ENCODE measurements around the gene FPGS. TPM values are rescaled to one million over a fixed set of nuclear protein-coding genes. Genes with fewer than 3 reads are reported as not detected.

FPGS gene
- polyA plus RNA-seq, 6 donors from 2014 or later: 52.2 to 78.0 (median 59.1) TPM

DNA sequence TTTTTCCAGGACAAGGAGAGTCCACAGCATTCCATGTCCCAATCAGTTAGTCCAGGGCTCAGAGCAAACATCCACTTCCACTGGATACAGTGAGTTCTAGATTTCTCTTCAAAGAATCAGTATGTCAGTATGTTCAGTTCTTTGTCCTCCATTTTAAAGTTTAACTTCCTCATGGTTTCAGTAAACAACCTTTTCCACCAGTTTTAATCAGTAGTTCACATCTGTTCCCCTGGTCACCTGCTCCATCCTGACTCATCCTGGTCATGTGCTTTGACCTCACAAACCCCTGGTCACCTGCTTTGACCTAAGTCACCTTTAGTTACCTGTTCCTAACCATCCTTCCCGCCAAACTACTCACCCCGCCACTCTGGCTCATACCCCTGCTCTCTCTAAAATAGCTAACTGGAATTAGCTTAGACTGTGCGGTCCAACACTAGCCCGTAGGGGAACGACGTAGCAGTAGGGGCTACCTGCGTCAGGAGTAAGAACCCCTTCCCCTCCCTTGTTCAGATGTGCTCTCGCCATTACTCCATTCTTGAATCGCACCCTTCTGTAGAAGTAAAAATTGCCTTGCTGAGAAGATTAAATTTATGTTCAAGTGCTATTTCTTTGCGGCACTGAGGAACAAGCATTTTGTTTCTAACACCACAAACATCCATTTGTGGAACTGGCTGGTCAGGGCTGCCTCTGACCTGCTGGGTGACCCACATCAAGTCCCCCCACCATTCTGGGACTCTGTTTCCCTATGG lies 46.2 kb downstream of the FPGS start:
- Mint-ChIP-seq H3K27me3 (no peaks in the 10 kb centered on the region), H3K27ac (peak overlapping the region in 1 of 6 donors; percentile 35), H3K36me3 (peaks cover 13 to 22% of the 10 kb centered on the region in 2 donors), H3K4me1 (peaks cover 8 to 26% (median 24%) of the 10 kb centered on the region in 3 donors), H3K4me3 (no peak overlapping the region), H3K9me3 (peaks cover 7 to 22% (median 16%) of the 10 kb centered on the region in 7 donors)
- ATAC-seq (ENCODE audit: low read depth in 2 of 2) (no peak), DNase-seq (no peak)

DNA sequence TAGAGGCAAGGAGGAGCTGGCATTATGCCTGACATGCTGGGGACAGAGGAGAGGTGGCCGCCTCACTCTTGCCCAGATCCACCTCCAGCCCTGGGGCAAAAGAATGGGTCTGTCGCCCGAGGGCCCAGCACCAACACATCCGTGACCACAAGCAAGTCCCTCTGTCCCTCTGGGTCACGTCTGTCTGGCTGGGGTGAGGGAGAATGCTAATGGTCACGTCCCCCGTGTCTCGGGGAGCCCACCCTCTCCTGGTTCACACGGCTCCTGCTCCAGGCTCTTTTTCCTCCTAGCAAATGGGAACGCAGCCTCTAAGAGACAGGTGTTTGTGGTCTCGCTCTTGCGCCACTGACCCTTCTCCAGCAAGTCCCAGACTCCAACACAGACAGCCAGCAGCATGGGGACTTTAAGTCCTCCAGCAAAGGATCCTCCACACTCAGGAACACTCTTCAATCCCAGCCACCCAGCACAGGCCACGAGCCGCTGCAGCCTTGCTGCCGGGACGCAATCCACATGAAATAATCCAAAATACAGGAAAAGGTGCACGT lies 47.7 kb downstream of the FPGS start:
- no peak for DNase-seq
- no peaks in the 10 kb centered on the region for H3K27me3 Mint-ChIP-seq
- ATAC-seq (ENCODE audit: low read depth in 2 of 2): no peak
- H3K4me3 Mint-ChIP-seq: no peak overlapping the region
- peaks cover 13 to 32% (median 30%) of the 10 kb centered on the region in 3 donors for H3K4me1 Mint-ChIP-seq
- H3K27ac Mint-ChIP-seq: peak overlapping the region in 1 of 6 donors; percentile 26
- peaks cover 7 to 22% (median 16%) of the 10 kb centered on the region in 7 donors for H3K9me3 Mint-ChIP-seq
- H3K36me3 Mint-ChIP-seq: peaks cover 13 to 22% of the 10 kb centered on the region in 2 donors

- no peak for ATAC-seq (ENCODE audit: low read depth in 2 of 2)
- H3K9me3 Mint-ChIP-seq: peaks cover 7 to 22% (median 16%) of the 10 kb centered on the region in 7 donors
- H3K27ac Mint-ChIP-seq: peak overlapping the region in 4 of 6 donors; percentile 33 to 84 (median 56)
- peak overlapping the region; percentile 56 to 95 (median 80) for H3K4me3 Mint-ChIP-seq
- H3K4me1 Mint-ChIP-seq: peaks cover 20 to 46% (median 41%) of the 10 kb centered on the region in 3 donors
- peaks cover 13 to 22% of the 10 kb centered on the region in 2 donors for H3K36me3 Mint-ChIP-seq
- no peak for DNase-seq
- H3K27me3 Mint-ChIP-seq: no peaks in the 10 kb centered on the region
Measured at GRCh38 chr9:127852829-127853228, 50.1 kb downstream of the FPGS start.

DNA sequence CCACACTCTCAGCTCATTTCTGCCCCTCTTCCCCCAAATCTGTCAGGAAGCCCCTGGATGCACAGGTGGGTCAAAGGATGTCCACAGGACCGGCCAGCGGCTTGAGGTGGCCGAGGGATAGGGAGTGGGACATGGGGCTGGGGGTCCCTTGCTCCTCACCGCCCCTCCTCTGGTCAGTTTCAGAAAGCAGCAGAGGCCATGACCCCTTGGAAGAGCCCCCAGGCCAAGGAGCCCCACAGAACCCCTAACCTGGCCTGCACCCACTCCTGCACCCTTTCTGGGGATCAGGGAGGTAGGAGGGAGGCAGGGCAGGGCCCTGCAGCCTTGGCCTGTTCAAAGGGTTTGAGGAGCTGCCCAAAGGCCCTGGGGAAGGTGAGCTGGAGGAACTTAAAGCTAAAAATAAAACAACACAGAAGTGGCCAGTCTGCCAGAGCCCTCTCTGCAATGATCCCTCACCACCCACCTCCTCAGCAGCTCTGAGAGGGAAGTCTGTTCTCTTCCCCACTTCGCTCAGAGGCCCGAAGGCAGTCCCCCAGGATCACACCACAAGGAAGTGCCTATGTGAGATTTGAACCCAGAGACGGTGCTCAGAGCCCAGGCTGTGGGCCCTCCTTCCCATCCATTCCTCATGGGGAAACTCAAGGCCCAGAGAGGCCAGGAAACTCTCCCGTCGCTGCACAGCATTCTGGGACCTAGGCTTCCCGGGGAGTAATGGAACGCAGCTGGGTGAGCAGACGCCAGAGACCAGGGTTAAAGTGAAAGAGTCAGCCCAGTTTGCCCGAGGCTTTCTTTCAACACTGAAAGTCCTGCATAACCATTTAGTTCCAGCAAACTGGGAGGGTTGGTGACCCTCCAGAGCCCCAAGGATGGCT lies 50.9 kb downstream of the FPGS start:
- peaks cover 7 to 19% (median 14%) of the 10 kb centered on the region in 7 donors for H3K9me3 Mint-ChIP-seq
- peaks cover 10 to 19% of the 10 kb centered on the region in 2 donors for H3K36me3 Mint-ChIP-seq
- peaks cover 23 to 53% (median 45%) of the 10 kb centered on the region in 3 donors for H3K4me1 Mint-ChIP-seq
- no peaks in the 10 kb centered on the region for H3K27me3 Mint-ChIP-seq
- peak overlapping the region; percentile 88 to 95 (median 94) for H3K4me3 Mint-ChIP-seq
- ATAC-seq (ENCODE audit: low read depth in 2 of 2) (peak; percentile 27 to 42), DNase-seq (no peak)
- H3K27ac Mint-ChIP-seq: peak overlapping the region; percentile 78 to 96 (median 88)

- peaks cover 27 to 58% (median 51%) of the 10 kb centered on the region in 3 donors for H3K4me1 Mint-ChIP-seq
- H3K27ac Mint-ChIP-seq: peak within 1 kb of the TSS; percentile 78 to 96 (median 89)
- peaks cover 3 to 12% of the 10 kb centered on the region in 2 donors for H3K36me3 Mint-ChIP-seq
- DNase-seq (no peak), ATAC-seq (ENCODE audit: low read depth in 2 of 2) (peak; percentile 59 to 68)
- no peaks in the 10 kb centered on the region for H3K27me3 Mint-ChIP-seq
- H3K4me3 Mint-ChIP-seq: peak within 1 kb of the TSS; percentile 88 to 95 (median 94)
- peaks cover 2 to 15% (median 6%) of the 10 kb centered on the region in 7 donors for H3K9me3 Mint-ChIP-seq
Measured at GRCh38 chr9:127854184-127854806, 51.6 kb downstream of the FPGS start, which contains the start of gene ENG. Gene ENG, minus strand, starts transcription at chr9:127854658. Its CDS starts 303 bp downstream, at chr9:127854355.

DNA sequence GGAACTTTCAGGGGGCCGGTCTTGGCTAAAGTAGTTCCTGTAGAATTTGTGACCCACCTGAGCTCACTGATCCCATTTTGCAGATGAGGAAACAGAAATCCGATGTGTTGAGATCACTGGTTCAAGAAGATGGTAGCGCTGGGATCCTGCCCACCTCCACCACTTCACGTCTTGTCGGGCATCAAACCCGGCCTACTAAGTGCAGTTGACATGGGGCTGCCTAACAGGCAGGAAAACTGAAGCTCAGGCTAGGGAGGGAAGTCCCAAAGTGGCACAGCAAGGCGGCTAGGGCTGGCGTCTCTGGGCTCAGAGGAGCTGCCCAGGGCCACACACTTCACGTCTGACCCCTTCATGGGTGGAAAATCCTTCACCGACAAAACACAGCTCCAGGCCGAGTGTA lies 52.3 kb downstream of the FPGS start:
- ATAC-seq (ENCODE audit: low read depth in 2 of 2) (no peak), DNase-seq (no peak)
- H3K4me1 Mint-ChIP-seq: peaks cover 27 to 58% (median 51%) of the 10 kb centered on the region in 3 donors
- H3K27me3 Mint-ChIP-seq: no peaks in the 10 kb centered on the region
- H3K27ac Mint-ChIP-seq: peak overlapping the region in 5 of 6 donors; percentile 38 to 87 (median 67)
- peaks cover 0 to 7% of the 10 kb centered on the region in 2 donors for H3K36me3 Mint-ChIP-seq
- peaks cover 0 to 8% (median 3%) of the 10 kb centered on the region in 7 donors for H3K9me3 Mint-ChIP-seq
- peak overlapping the region; percentile 64 to 95 (median 85) for H3K4me3 Mint-ChIP-seq

GRCh38 chr9:127855522-127855921 lies 52.8 kb downstream of the FPGS start:
- no peak for ATAC-seq (ENCODE audit: low read depth in 2 of 2)
- Mint-ChIP-seq H3K4me3 (peak overlapping the region in 7 of 8 donors; percentile 9 to 95 (median 67)), H3K27me3 (no peaks in the 10 kb centered on the region), H3K36me3 (peaks cover 0 to 3% of the 10 kb centered on the region in 2 donors), H3K4me1 (peaks cover 30 to 63% (median 53%) of the 10 kb centered on the region in 3 donors), H3K27ac (peak overlapping the region in 2 of 6 donors; percentile 87 to 95), H3K9me3 (peaks cover 0 to 3% (median 0%) of the 10 kb centered on the region in 7 donors)
- DNase-seq: no peak

GRCh38 chr9:127856094-127856728 lies 53.5 kb downstream of the FPGS start:
- no peaks in the 10 kb centered on the region for H3K9me3 Mint-ChIP-seq

GRCh38 chr9:127856729-127857116 lies 54.0 kb downstream of the FPGS start:
- Mint-ChIP-seq H3K27me3 (no peaks in the 10 kb centered on the region), H3K4me1 (peaks cover 40 to 73% (median 61%) of the 10 kb centered on the region in 3 donors)

More at GRCh38 chr9:127856094-127856728, 53.5 kb downstream of the FPGS start:
- ATAC-seq (ENCODE audit: low read depth in 2 of 2) (no peak), DNase-seq (no peak)
- Mint-ChIP-seq H3K4me3 (peak overlapping the region in 6 of 8 donors; percentile 12 to 95 (median 52)), H3K4me1 (peaks cover 36 to 70% (median 60%) of the 10 kb centered on the region in 3 donors), H3K27ac (peak overlapping the region in 4 of 6 donors; percentile 69 to 95 (median 78)), H3K36me3 (no peaks in the 10 kb centered on the region), H3K27me3 (no peaks in the 10 kb centered on the region)

GRCh38 chr9:127857278-127857677 lies 54.6 kb downstream of the FPGS start:
- Mint-ChIP-seq H3K4me1 (peaks cover 40 to 73% (median 61%) of the 10 kb centered on the region in 3 donors), H3K27me3 (no peaks in the 10 kb centered on the region), H3K27ac (peak overlapping the region in 1 of 6 donors; percentile 75), H3K9me3 (no peaks in the 10 kb centered on the region), H3K4me3 (peak overlapping the region in 1 of 8 donors; percentile 25), H3K36me3 (no peaks in the 10 kb centered on the region)
- DNase-seq: no peak
- ATAC-seq (ENCODE audit: low read depth in 2 of 2): no peak

More at GRCh38 chr9:127856729-127857116, 54.0 kb downstream of the FPGS start:
- H3K36me3 Mint-ChIP-seq: no peaks in the 10 kb centered on the region
- peak overlapping the region in 2 of 8 donors; percentile 34 to 71 for H3K4me3 Mint-ChIP-seq
- ATAC-seq (ENCODE audit: low read depth in 2 of 2) (no peak), DNase-seq (no peak)
- no peaks in the 10 kb centered on the region for H3K9me3 Mint-ChIP-seq
- H3K27ac Mint-ChIP-seq: no peak overlapping the region

GRCh38 chr9:127858041-127858512 lies 55.4 kb downstream of the FPGS start:
- H3K27ac Mint-ChIP-seq: peak overlapping the region in 4 of 6 donors; percentile 75 to 97 (median 89)
- DNase-seq (no peak), ATAC-seq (ENCODE audit: low read depth in 2 of 2) (no peak)
- peak overlapping the region in 6 of 8 donors; percentile 1 to 66 (median 41) for H3K4me3 Mint-ChIP-seq
- no peaks in the 10 kb centered on the region for H3K27me3 Mint-ChIP-seq
- peaks cover 48 to 73% (median 61%) of the 10 kb centered on the region in 3 donors for H3K4me1 Mint-ChIP-seq
- no peaks in the 10 kb centered on the region for H3K36me3 Mint-ChIP-seq
- H3K9me3 Mint-ChIP-seq: no peaks in the 10 kb centered on the region

DNA sequence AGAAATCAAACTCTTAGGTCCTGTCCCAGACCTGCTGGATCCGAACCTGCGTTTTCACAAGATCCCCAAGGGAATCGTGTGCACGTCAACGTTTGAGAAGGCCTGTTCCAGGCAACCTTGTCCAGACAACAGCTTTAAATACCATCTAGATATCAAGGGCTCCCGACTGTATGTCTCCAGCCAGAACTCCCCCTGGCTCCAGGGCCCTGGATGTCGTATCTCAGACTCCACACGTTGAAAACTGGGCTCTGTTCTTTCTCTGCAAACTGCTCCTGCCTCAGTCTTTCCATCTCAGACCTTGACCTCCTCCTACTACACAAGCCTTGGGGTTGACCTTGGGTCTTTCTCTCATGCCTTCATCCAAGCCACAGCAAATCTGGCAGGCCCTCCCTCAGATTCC lies 57.6 kb downstream of the FPGS start:
- ATAC-seq (ENCODE audit: low read depth in 2 of 2) (no peak), DNase-seq (no peak)
- peaks cover 49 to 75% (median 57%) of the 10 kb centered on the region in 3 donors for H3K4me1 Mint-ChIP-seq
- H3K27me3 Mint-ChIP-seq: no peaks in the 10 kb centered on the region
- peak overlapping the region in 5 of 6 donors; percentile 83 to 99 (median 99) for H3K27ac Mint-ChIP-seq
- H3K9me3 Mint-ChIP-seq: no peaks in the 10 kb centered on the region
- peak overlapping the region in 4 of 8 donors; percentile 29 to 59 (median 42) for H3K4me3 Mint-ChIP-seq
- H3K36me3 Mint-ChIP-seq: no peaks in the 10 kb centered on the region

All from naive B cell (primary cell).